IPS-15b (cell line): ENCODE results near the gene AGPAT4.

Experiments
- H3K27me3 ChIP-seq: one replicate; pipeline ENCODE4 v1.6.1; 2013; ENCODE audit warnings: low read length; ENCODE audit not compliant: control insufficient read depth, insufficient read depth
- H3K36me3 ChIP-seq: one replicate; pipeline ENCODE4 v1.6.1; 2013; ENCODE audit warnings: low read length; ENCODE audit not compliant: control insufficient read depth, insufficient read depth
- H3K4me1 ChIP-seq: one replicate; pipeline ENCODE4 v1.6.1; 2013; ENCODE audit warnings: mild to moderate bottlenecking, low read length; ENCODE audit not compliant: control insufficient read depth, insufficient read depth
- H3K4me3 ChIP-seq: one replicate; pipeline ENCODE4 v1.5.1; 2013; ENCODE audit warnings: low read depth, low read length
- H3K9ac ChIP-seq: one replicate; pipeline ENCODE4 v1.6.1; 2013; ENCODE audit warnings: low read depth, mild to moderate bottlenecking, low read length
- H3K9me3 ChIP-seq: one replicate; pipeline ENCODE4 v1.6.1; 2013; ENCODE audit warnings: mild to moderate bottlenecking, low read length; ENCODE audit not compliant: control insufficient read depth, insufficient read depth

Gene AGPAT4

DNA sequence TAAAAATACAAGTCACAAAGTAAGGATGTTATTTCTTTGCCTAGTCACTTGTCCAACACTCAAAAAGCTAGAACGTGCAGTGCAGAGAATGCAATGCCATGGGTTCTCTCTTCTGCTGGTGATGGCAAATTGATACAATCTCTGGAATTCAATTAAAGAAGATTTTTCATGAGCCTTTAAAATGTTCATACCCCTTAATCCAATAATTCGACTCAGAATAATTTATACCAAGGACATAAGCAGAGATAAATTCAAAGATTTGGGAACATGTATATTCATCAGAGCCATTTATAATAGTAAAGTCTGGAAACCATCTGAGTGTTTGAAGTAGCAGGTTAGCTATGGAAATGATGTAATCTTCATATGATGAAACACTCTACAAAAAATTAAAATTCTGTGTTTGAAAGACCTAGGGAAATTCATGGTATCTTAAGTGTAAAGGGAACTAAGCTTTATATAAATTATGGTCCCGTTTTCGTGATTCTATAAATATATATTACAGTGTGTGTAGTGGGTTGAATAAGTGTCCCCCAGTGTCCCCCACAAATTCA, 2.8 kb upstream of the AGPAT4 start:
- H3K9me3 ChIP-seq: no peaks in the 10 kb centered on the region
- H3K36me3 ChIP-seq: no peaks in the 10 kb centered on the region
- H3K4me1 ChIP-seq: peaks cover 5% of the 10 kb centered on the region
- no peak overlapping the region for H3K4me3 ChIP-seq
- H3K27me3 ChIP-seq: no peaks in the 10 kb centered on the region
- no peak overlapping the region for H3K9ac ChIP-seq

DNA sequence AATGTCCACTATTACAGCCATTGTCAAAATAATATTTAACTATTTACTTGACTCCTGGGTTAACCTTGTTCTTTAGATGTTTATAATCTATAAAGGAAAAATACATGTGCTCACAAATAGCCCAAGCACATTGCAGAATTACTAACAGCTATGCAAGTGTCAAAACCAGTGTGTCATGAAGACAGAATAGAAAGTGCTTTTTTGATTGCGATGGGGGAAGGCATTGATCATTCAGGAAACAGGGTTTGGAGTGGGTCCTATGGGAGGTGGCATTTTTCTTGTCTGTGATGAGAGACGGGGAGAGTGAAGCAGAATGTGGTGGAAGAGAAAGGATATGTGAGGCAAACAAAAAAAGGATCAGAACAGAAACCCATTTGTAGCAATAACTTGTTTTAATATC, 1.0 kb upstream of the AGPAT4 start:
- Histone ChIP-seq H3K27me3 (no peaks in the 10 kb centered on the region), H3K4me1 (peaks cover 10% of the 10 kb centered on the region), H3K4me3 (no peak overlapping the region), H3K9me3 (no peaks in the 10 kb centered on the region), H3K36me3 (no peaks in the 10 kb centered on the region), H3K9ac (peak overlapping the region; percentile 90)

DNA sequence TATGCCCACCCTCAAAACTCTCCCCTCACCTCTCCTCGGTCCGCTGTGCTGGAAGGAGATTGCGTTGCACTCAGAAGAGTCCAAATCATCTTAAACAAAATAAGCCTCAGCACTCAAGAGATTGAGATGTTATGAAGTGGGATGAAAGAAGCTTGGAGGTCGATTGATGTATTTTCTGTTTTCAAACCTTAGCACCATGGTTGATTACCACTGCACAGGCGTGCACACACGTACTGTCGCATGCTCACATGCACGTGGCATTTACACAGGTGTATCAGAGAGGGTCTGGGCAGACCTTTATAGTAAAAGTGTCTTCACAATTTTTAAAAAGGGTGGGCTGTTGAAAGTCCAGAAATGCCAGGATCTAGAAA, 612 bp upstream of the AGPAT4 start:
- H3K36me3 ChIP-seq: no peaks in the 10 kb centered on the region
- H3K4me3 ChIP-seq: peak overlapping the region; percentile 48
- H3K4me1 ChIP-seq: peaks cover 13% of the 10 kb centered on the region
- H3K27me3 ChIP-seq: no peaks in the 10 kb centered on the region
- no peaks in the 10 kb centered on the region for H3K9me3 ChIP-seq
- H3K9ac ChIP-seq: peak overlapping the region; percentile 90

DNA sequence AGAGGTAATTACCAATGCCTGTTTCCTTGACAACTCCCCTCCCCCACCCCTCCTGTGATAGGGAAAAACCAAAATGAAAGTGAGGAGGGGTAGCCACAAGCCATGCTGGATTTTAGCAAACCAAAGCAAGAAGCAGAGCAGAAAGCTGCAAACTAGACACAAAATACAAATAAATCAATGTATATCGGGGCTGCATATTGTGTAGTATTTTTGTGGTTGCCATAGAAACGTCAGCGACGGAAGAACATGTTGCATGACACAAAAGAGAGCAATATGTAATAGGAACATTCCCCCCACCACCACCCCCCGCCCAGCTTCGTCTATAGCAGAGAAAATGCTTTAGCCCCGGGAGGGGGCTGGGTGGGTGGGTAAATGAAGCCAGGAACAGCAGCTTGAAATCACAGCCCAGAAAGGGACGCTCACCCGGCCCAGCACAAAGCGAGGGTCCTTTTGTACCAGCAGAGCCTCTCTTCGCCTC, 548 bp downstream of the AGPAT4 start:
- H3K4me1 ChIP-seq: peaks cover 19% of the 10 kb centered on the region
- H3K9ac ChIP-seq: peak overlapping the region; percentile 68
- no peaks in the 10 kb centered on the region for H3K36me3 ChIP-seq
- H3K27me3 ChIP-seq: no peaks in the 10 kb centered on the region
- H3K9me3 ChIP-seq: no peaks in the 10 kb centered on the region
- H3K4me3 ChIP-seq: peak overlapping the region; percentile 73

DNA sequence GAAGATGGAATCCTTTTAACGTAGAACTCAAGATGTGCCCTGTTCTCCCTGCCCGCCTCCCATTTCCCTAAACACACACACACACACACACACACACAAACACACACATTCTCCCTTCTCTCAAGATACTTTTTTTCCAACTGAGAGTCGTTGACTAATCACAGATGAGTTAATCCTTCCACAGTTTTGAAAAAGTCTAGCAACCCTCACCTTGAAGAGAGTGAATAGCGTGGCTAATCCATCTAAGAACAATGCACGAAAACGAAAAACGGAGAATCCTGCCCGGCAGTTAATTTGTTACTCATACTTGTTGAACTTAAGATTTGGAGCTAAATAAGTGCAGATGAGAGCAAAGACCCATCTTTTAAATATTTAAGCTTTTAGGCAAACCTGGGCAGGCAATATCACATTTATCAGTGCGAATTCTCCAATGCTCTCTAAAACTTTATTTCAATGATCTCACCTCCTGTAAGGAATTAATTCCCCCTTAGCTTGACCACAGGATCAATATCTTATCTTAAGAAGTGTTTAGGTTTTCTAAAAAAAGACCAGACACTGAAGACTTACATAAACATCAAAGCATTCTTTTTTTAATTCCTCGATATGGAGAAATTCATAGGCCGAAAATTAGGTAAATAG, 1.1 kb downstream of the AGPAT4 start:
- no peak overlapping the region for H3K9ac ChIP-seq

DNA sequence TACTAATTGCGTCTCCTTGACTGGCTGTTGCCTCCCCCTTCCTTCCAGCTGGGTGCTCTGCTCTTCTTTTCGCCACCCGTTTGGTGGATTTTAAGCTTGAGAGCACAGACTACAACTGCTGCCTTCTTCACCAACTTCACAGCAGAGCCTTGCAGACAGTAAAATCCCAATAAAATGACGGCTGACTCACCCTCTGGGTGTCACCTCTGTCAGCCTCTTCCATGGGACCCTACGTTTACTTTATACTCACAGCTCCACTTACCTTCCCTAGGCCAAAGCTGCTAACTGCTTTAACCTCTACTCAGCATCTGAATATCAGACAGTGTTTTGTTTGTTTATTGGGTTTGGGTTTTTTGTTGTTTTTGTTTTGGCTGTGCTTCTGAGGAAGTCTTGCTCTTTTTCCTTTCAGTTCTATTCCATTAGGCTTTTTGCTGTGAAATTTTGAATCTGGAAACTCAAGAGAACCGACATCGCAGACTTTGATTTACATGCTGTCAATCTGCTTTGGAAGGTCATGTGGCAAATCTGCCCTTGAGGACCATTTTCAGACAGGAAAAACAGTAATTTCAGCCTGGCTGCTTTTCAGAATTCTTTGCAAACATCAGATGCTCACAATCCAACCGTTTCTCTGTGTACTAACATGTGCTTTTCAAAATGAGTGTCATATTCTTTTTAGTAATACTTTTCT, 2.4 kb downstream of the AGPAT4 start:
- H3K27me3 ChIP-seq: no peaks in the 10 kb centered on the region
- peaks cover 19% of the 10 kb centered on the region for H3K4me1 ChIP-seq
- H3K4me3 ChIP-seq: no peak overlapping the region
- no peak overlapping the region for H3K9ac ChIP-seq
- no peaks in the 10 kb centered on the region for H3K36me3 ChIP-seq
- H3K9me3 ChIP-seq: no peaks in the 10 kb centered on the region

More for the DNA sequence above, 1.1 kb downstream of the AGPAT4 start:
- Histone ChIP-seq H3K4me3 (peak overlapping the region; percentile 73), H3K4me1 (peaks cover 19% of the 10 kb centered on the region), H3K27me3 (no peaks in the 10 kb centered on the region), H3K9me3 (no peaks in the 10 kb centered on the region), H3K36me3 (no peaks in the 10 kb centered on the region)

DNA sequence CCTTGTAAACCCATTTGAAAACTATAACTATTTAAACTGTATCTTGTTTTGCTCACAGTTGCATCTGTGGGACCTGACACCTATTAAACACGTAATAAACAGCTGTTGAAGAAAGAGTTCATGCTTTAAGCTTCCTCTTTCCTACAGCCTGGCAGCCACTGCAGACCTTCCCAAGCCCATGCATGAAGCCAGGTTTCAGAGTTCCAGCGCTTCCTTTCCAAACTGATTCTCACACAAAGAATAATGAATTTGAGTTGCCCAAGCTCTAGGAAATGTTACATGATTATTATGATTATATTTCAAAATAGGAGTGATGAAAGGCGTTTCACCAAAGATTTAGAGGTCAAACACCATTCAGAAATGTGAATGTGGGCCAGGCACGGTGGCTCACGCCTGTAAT, 3.7 kb downstream of the AGPAT4 start:
- H3K9ac ChIP-seq: no peak overlapping the region
- H3K4me1 ChIP-seq: peaks cover 22% of the 10 kb centered on the region
- H3K9me3 ChIP-seq: no peaks in the 10 kb centered on the region
- H3K27me3 ChIP-seq: no peaks in the 10 kb centered on the region
- no peaks in the 10 kb centered on the region for H3K36me3 ChIP-seq
- no peak overlapping the region for H3K4me3 ChIP-seq

DNA sequence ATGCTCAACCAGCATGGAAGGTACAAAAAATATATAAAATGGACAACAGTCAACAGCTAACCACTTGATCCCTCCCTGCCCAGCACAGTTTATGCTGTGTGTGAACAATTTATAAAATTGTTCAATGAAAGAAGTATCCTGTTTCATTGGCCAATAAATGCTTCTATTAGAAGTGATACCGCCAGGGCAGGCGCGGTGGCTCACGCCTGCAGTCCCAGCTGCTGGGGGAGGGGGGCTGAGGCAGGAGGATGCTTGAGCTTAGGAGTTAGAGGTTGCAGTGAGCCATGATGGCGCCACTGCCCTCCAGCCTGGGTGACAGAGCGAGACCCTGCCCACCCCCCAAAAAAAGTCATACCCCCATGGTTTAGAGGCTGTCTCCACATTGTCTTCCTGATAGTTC, 4.6 kb downstream of the AGPAT4 start:
- Histone ChIP-seq H3K4me3 (no peak overlapping the region), H3K4me1 (peaks cover 22% of the 10 kb centered on the region), H3K9ac (no peak overlapping the region), H3K36me3 (no peaks in the 10 kb centered on the region), H3K27me3 (no peaks in the 10 kb centered on the region), H3K9me3 (no peaks in the 10 kb centered on the region)

DNA sequence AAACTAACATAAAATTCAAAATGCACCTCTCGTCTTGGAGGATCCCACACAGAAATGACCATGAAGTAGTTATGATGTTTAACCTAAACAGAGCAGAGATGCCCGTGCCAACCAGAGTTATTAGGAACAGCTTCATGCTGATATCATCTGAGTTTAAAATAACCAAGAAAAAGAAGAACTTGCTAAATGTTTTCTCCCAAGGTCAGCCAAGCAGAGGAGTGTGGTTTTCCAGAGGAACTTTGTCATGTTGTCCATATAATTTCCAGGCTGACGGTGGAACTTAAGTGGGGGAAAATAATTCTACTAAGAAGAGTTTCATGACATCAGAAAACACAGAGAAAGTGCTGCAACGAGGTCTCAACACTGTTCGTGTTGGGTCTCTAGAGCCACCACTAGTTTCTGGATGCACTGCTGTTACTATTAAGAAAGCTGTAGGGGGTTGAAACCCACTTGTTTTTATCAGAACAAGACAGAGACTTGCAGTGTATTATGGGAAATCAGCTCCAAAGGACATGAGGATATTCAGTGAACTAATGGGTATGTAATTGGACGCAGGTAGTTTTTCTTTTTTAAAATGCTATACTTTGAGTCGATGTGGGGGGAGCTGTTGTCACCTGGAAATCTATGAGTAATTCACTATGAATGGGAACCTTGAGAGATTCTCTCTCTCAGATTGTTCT, 5.2 kb downstream of the AGPAT4 start:
- no peaks in the 10 kb centered on the region for H3K9me3 ChIP-seq
- H3K9ac ChIP-seq: no peak overlapping the region

DNA sequence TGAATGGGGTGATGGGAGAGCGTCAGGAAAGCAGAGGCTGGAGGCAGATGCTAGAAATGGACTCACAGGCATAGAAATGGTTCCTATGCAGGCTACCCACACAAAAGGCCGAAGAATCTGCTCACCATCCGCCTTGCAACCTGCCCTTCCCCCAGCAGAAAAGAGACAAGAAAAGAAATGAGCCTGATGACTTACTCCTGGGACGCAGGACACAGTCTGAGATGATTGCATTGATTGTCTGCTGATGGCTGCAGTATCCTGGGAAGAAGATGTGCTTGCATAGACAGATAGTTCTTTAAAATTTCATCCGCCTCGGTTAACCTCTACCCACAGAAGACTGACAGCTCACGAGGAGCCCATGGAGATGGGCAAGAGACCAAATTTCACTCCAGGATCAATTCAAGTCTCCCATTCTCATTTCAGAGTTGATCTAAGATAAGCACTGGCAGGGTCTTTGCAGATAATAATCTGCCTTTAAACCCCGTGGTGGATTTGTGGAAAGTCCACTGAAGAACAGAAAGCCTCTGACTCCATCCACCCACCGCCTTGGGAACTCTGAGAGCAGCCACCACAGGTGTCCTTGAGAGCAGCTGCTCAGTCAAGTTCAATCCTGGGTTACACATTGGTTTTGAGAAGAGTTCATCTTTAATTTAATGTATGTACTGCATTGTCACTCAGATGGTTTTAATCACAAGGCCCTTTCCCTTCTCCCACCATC, 7.2 kb downstream of the AGPAT4 start:
- no peaks in the 10 kb centered on the region for H3K36me3 ChIP-seq
- H3K9ac ChIP-seq: no peak overlapping the region
- H3K9me3 ChIP-seq: no peaks in the 10 kb centered on the region
- peaks cover 17% of the 10 kb centered on the region for H3K4me1 ChIP-seq
- H3K27me3 ChIP-seq: no peaks in the 10 kb centered on the region
- no peak overlapping the region for H3K4me3 ChIP-seq

More for the DNA sequence above, 5.2 kb downstream of the AGPAT4 start:
- Histone ChIP-seq H3K36me3 (no peaks in the 10 kb centered on the region), H3K4me1 (peaks cover 22% of the 10 kb centered on the region), H3K4me3 (no peak overlapping the region), H3K27me3 (no peaks in the 10 kb centered on the region)

DNA sequence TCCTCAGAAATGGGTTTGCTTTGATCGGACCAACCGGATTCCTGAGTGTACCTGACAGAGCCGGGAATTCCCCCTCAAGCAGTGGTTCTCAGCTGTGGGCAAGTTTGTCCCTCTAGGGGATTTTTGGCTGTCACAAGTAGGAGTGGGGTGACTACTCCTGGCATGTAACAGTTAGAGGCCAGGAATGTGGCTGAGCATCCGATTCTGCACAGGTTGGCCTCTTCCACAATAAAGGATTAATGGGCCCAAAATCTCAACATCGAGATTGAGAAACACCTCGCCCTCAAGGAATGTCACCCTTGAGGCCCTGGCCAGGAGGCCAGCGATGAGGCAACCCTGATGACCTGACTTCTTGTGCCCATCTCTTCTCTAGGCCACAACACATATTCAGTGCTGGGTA, 7.9 kb downstream of the AGPAT4 start:
- Histone ChIP-seq H3K9me3 (no peaks in the 10 kb centered on the region), H3K36me3 (peaks cover 4% of the 10 kb centered on the region), H3K27me3 (no peaks in the 10 kb centered on the region), H3K4me3 (no peak overlapping the region), H3K9ac (no peak overlapping the region), H3K4me1 (peaks cover 12% of the 10 kb centered on the region)
